Calu3 (cell line): ENCODE measurements around the gene CAT. TPM values are rescaled to one million over a fixed set of nuclear protein-coding genes. Genes with fewer than 3 reads are reported as not detected.

Source experiments
- BruUV-seq: library from RNA; stranded (reverse); fragments of 400-500 nt; replicated peaks from 2 replicates; lab custom pipeline; 2021; lab: Mats Ljungman, UMichigan
- CTCF ChIA-PET: fragments of 300-600 bp; sonication (Branson Sonifier 250); formaldehyde crosslinking; loops from one replicate; lab custom pipeline; 2022; ENCODE audit warnings: antibody characterized with exemption; lab: Charles Lee
- DNase-seq: peaks from one replicate; pipeline ENCODE4 v3.0.0; 2022
- H3K27ac Mint-ChIP-seq: one replicate; pipeline ENCODE4 v1.8.0; 2022; ENCODE audit warnings: mixed read lengths; ENCODE audit not compliant: unreplicated experiment
- H3K27me3 Mint-ChIP-seq: one replicate; pipeline ENCODE4 v1.8.0; 2022; ENCODE audit warnings: mixed read lengths; ENCODE audit not compliant: unreplicated experiment
- H3K36me3 Mint-ChIP-seq: one replicate; pipeline ENCODE4 v1.8.0; 2022; ENCODE audit warnings: mild to moderate bottlenecking, moderate library complexity, mixed read lengths; ENCODE audit not compliant: insufficient read depth, unreplicated experiment
- H3K4me1 Mint-ChIP-seq: one replicate; pipeline ENCODE4 v1.8.0; 2022; ENCODE audit warnings: mild to moderate bottlenecking, low read depth, mixed read lengths; ENCODE audit not compliant: unreplicated experiment
- H3K4me3 Mint-ChIP-seq: one replicate; pipeline ENCODE4 v1.8.0; 2022; ENCODE audit warnings: mild to moderate bottlenecking, low read depth, moderate library complexity, mixed read lengths; ENCODE audit not compliant: unreplicated experiment
- H3K9me3 Mint-ChIP-seq: one replicate; pipeline ENCODE4 v1.8.0; 2022; ENCODE audit warnings: low read depth, mixed read lengths; ENCODE audit not compliant: unreplicated experiment
- intact Hi-C: fragments of 100-400 bp; cut with micrococcal nuclease; formaldehyde crosslinking; loops from one replicate; pipeline ENCODE4 v1.10.0; 2022; ENCODE audit not compliant: unreplicated experiment
- total RNA-seq: library from RNA; stranded (reverse); gene quantifications from 2 replicates; pipeline ENCODE4 v1.2.3, GENCODE V29; 2022
- TF ChIP-seq, protein P1 (sequence below): fragments of 200-600 bp; IDR thresholded peaks from one replicate; pipeline ENCODE4 v1.8.0; 2022; ENCODE audit warnings: antibody characterized with exemption; ENCODE audit not compliant: unreplicated experiment

Gene CAT
- total RNA-seq, 1 experiment from 2014 or later, result 54.5 TPM

GRCh38 chr11:34510673-34511072 lies 71.9 kb downstream of the CAT start:
- intact Hi-C loops, result loop anchor here (5.0 kb wide), 3 partner anchors 77 to 292 kb away; no protein-coding TSS in a partner anchor
- TF ChIP-seq, protein P1, sequence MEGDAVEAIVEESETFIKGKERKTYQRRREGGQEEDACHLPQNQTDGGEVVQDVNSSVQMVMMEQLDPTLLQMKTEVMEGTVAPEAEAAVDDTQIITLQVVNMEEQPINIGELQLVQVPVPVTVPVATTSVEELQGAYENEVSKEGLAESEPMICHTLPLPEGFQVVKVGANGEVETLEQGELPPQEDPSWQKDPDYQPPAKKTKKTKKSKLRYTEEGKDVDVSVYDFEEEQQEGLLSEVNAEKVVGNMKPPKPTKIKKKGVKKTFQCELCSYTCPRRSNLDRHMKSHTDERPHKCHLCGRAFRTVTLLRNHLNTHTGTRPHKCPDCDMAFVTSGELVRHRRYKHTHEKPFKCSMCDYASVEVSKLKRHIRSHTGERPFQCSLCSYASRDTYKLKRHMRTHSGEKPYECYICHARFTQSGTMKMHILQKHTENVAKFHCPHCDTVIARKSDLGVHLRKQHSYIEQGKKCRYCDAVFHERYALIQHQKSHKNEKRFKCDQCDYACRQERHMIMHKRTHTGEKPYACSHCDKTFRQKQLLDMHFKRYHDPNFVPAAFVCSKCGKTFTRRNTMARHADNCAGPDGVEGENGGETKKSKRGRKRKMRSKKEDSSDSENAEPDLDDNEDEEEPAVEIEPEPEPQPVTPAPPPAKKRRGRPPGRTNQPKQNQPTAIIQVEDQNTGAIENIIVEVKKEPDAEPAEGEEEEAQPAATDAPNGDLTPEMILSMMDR, result no peak
- no peak for DNase-seq
- no peaks in the 10 kb centered on the region for H3K9me3 Mint-ChIP-seq
- H3K27me3 Mint-ChIP-seq, result no peaks in the 10 kb centered on the region
- H3K36me3 Mint-ChIP-seq, result no peaks in the 10 kb centered on the region
- peaks cover 23% of the 10 kb centered on the region for H3K4me1 Mint-ChIP-seq
- H3K27ac Mint-ChIP-seq, result no peak overlapping the region
- no TSS peak for BruUV-seq
- CTCF ChIA-PET, result interaction anchor here (0.6 kb wide), 1 partner anchor 1008 kb away, joined by 7 read pairs; no protein-coding TSS in a partner anchor
- H3K4me3 Mint-ChIP-seq, result no peak overlapping the region

GRCh38 chr11:34512840-34513681 lies 74.3 kb downstream of the CAT start:
- intact Hi-C loops, result loop anchor here (2.0 to 5.0 kb wide), 4 partner anchors 74 to 378 kb away; no protein-coding TSS in a partner anchor
- no peak overlapping the region for H3K27ac Mint-ChIP-seq
- H3K36me3 Mint-ChIP-seq, result no peaks in the 10 kb centered on the region
- BruUV-seq, result no TSS peak
- H3K9me3 Mint-ChIP-seq, result no peaks in the 10 kb centered on the region
- H3K27me3 Mint-ChIP-seq, result no peaks in the 10 kb centered on the region
- H3K4me1 Mint-ChIP-seq, result peaks cover 23% of the 10 kb centered on the region
- CTCF ChIA-PET, result interaction anchor here (0.6 to 1.4 kb wide), 10 partner anchors 10 to 858 kb away, joined by 3 to 5 read pairs (median 4); partner anchors contain the start of gene EHF
- TF ChIP-seq, protein P1, result peak; percentile 81
- H3K4me3 Mint-ChIP-seq, result no peak overlapping the region
- DNase-seq, result peak; percentile 79

DNA sequence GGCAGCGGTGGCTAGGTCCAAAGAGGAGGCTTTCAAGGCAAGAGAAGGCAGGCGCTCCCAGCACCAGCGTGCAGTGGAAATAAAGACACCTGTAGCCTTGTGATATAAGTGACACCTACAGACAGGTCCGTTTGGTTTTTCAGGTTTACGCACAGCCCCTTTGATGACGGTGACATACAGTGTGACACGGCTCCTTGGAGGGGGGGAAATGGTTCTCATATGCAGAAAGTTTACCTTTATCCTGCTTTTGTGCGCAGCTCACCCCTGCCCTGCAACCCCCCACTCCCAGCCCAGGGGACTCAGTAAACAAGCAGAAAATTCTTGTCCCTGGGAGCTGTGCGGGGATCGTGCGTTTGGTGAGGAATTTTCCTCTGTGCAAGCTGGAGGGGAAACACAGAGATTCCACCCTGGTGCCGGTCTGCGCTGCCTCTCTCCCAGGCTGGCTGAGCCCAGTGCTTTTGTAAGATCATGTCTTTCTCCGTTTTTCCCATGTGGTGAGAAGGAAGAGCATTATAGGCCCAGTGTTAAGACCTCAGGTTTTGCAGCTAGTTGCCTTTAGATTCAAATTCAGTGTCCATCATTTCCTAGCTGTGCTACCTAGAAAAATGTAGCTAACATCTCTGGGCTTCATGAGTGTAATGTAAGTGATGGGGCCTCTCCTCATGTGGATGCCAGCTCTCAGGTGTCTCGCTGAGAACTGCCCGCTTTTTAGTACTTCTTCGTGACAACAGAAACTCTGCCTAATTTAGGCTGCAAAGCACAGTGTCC lies 75.1 kb downstream of the CAT start, which contains the start of gene ELF5:
Gene ELF5 (minus strand): TSS at position 113 of the 768 bp plus-strand sequence. CDS start 8,045 bp downstream, outside the sequence.
- Mint-ChIP-seq H3K36me3 (no peaks in the 10 kb centered on the region), H3K9me3 (no peaks in the 10 kb centered on the region), H3K4me3 (no peak within 1 kb of the TSS), H3K27me3 (no peaks in the 10 kb centered on the region), H3K27ac (no peak within 1 kb of the TSS), H3K4me1 (peaks cover 23% of the 10 kb centered on the region)
- no TSS peak for BruUV-seq
- DNase-seq, result no peak
- CTCF ChIA-PET, result interaction anchor here (1.1 to 1.4 kb wide), 2 partner anchors 140 to 378 kb away, joined by 4 read pairs; no protein-coding TSS in a partner anchor
- TF ChIP-seq, protein P1, result no peak
- intact Hi-C loops, result loop anchor here (2.0 to 5.0 kb wide), 4 partner anchors 73 to 377 kb away; no protein-coding TSS in a partner anchor

DNA sequence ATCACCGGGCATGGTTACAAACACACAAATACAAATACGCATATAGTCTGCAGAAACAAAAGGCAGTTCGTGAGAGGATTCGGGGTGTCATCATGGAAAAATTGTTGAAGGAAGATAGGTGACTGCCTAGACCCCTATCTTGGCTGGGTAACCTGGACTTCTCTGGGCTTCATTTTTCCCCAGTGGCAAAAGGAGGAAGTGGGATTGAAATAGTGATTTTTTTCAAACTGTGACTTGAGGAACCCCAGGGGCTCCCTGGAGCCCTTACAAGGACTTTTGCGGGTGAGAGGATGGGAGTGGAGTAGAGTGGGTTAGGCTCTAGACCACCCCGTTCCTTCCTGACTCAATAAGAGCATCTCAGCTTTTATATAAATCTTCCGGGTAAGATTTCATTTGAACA lies 75.9 kb downstream of the CAT start:
- Mint-ChIP-seq H3K27ac (no peak overlapping the region), H3K4me3 (no peak overlapping the region), H3K27me3 (no peaks in the 10 kb centered on the region), H3K4me1 (peaks cover 22% of the 10 kb centered on the region), H3K9me3 (no peaks in the 10 kb centered on the region), H3K36me3 (no peaks in the 10 kb centered on the region)
- CTCF ChIA-PET, result no interaction called here
- BruUV-seq, result no TSS peak
- intact Hi-C loops, result loop anchor here (5.0 kb wide), 3 partner anchors 73 to 288 kb away; no protein-coding TSS in a partner anchor
- TF ChIP-seq, protein P1, result no peak
- no peak for DNase-seq
